BE2C (cell line): ENCODE results near the gene E2F8.
"Not testable (repeated sequence)": the region's sequence is repeated elsewhere in the genome, so short reads cannot be mapped to it uniquely, and the experiment has no call there.

Experiments used
- DNase-seq: peaks from one replicate; pipeline ENCODE4 v3.0.0-alpha.2; 2020
- H3K27me3 ChIP-seq: fragments of 250-450 bp; sonication (Bioruptor Pico); 2 replicates; pipeline ENCODE4 v1.5.1; 2020; ENCODE audit warnings: mild to moderate bottlenecking
- H3K36me3 ChIP-seq: fragments of 250-450 bp; sonication (Bioruptor Pico); 2 replicates; pipeline ENCODE4 v1.5.1; 2020; ENCODE audit warnings: mild to moderate bottlenecking
- H3K4me1 ChIP-seq: fragments of 250-450 bp; sonication (Bioruptor Pico); 2 replicates; pipeline ENCODE4 v1.5.1; 2020
- H3K4me3 ChIP-seq: 2 replicates; pipeline ENCODE4 v1.5.1; 2011; ENCODE audit warnings: low read depth, low read length
- H3K9me3 ChIP-seq: fragments of 250-450 bp; sonication (Bioruptor Pico); 2 replicates; pipeline ENCODE4 v1.5.1; 2020
- TF ChIP-seq, protein P1 (sequence below): IDR thresholded peaks from 2 replicates; pipeline ENCODE4 v1.5.1; 2012; ENCODE audit warnings: mild to moderate bottlenecking, low read depth, low read length

E2F8 gene

DNA sequence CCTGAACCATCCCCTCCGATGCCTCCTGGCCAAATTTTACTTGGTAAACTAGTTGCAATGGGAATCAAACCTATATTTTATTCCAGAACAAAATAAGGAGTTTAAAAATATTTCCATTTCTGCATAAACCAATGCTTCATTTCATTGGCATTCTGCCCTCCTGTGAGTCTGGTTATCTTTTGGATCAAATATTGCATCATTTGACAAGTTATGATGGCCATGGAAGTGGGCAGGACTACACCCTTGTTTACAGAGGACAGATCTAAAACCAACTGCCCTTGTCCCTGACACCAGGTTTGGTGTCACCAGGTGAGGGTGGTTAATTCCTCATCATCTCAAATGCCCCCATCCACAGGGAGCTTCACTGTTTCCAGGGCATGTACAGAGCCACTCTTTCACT lies 28.2 kb upstream of the E2F8 start:
- Histone ChIP-seq H3K27me3 (no peaks in the 10 kb centered on the region), H3K4me3 (no peak overlapping the region), H3K36me3 (no peaks in the 10 kb centered on the region), H3K4me1 (no peaks in the 10 kb centered on the region), H3K9me3 (no peaks in the 10 kb centered on the region)
- TF ChIP-seq, protein P1, sequence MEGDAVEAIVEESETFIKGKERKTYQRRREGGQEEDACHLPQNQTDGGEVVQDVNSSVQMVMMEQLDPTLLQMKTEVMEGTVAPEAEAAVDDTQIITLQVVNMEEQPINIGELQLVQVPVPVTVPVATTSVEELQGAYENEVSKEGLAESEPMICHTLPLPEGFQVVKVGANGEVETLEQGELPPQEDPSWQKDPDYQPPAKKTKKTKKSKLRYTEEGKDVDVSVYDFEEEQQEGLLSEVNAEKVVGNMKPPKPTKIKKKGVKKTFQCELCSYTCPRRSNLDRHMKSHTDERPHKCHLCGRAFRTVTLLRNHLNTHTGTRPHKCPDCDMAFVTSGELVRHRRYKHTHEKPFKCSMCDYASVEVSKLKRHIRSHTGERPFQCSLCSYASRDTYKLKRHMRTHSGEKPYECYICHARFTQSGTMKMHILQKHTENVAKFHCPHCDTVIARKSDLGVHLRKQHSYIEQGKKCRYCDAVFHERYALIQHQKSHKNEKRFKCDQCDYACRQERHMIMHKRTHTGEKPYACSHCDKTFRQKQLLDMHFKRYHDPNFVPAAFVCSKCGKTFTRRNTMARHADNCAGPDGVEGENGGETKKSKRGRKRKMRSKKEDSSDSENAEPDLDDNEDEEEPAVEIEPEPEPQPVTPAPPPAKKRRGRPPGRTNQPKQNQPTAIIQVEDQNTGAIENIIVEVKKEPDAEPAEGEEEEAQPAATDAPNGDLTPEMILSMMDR: no peak
- DNase-seq: no peak

DNA sequence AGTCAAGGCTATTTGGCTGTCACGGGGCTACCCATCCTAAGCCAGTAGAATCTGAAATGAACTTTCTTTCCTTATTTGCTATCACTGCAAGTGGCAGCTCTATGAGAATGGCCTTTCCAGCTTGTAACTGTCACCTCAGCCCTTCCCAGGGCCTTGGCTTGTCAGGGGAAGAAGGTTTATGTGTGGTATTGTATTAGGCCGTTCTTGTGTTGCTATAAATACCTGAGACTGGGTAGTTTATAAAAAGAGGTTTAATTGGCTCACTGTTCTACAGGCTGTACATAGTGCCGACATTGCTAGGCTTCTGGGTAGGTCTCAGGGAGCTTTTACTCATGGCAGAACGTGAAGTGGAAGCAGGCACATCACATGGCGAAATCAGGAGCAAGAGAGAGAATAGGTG lies 26.8 kb upstream of the E2F8 start:
- H3K36me3 ChIP-seq: no peaks in the 10 kb centered on the region

DNA sequence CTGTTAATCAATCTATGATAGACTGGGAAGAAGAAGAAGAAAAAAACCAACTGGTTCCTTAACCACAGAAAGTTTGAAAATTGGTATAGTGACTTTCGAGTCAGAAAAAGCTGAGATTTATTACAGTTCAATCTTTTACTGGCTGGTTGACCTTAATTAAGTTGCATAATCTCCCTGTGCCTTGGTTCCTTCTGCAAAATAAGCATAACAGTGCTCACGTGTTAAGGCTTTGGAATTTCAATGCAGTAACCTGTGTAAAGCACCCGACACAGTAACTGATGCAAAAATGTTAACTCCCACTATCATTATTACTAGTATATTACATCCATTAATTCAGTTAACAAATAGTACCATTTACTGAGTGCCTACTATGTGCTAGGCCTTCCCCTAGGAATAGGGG lies 22.6 kb upstream of the E2F8 start:
- H3K36me3 ChIP-seq: no peaks in the 10 kb centered on the region
- H3K4me1 ChIP-seq: no peaks in the 10 kb centered on the region
- H3K27me3 ChIP-seq: no peaks in the 10 kb centered on the region
- H3K4me3 ChIP-seq: no peak overlapping the region
- H3K9me3 ChIP-seq: no peaks in the 10 kb centered on the region
- TF ChIP-seq, protein P1: no peak
- no peak for DNase-seq

More for the DNA sequence above, 26.8 kb upstream of the E2F8 start:
- DNase-seq: no peak
- TF ChIP-seq, protein P1: no peak
- H3K4me3 ChIP-seq: no peak overlapping the region
- H3K9me3 ChIP-seq: no peaks in the 10 kb centered on the region
- H3K4me1 ChIP-seq: no peaks in the 10 kb centered on the region
- H3K27me3 ChIP-seq: no peaks in the 10 kb centered on the region

DNA sequence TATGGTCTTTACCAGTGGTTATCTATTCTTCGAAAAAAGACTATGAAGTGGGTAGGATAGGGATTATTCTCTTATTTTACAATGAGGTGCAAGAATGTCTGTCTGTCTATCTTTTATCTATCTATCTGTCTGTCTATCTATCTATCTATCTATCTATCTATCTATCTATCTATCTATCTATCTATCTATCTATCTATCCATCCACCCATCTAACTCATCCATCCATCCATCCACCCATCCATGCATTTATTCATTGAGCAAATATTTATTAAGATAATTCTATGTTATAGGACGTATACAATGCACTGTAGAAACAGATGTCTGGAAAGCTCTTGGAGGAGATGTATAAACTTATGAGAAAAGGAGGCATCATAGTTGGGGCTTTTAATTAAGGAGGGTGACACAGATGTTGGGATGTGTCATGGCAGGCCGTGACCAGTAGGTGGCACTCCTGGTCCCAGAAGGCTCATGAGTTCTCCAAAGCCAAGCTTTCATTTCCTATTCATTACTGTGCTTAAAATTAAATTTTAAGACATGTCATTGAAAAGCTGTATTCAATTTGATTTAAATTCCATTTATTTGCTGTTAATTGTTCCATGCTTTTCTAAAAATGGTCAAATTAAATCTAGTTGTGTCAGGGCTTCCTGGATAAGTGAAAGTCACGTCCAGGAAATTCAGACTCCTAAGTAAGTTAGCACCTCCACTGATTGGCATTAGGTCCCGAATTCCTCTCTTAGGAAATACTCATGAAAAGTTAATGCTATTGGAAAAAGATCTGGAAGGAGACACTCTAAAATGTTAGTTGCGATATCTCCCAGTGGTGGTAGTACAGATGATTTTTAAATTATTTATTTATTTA lies 19.0 kb upstream of the E2F8 start:
- Histone ChIP-seq H3K9me3 (no peaks in the 10 kb centered on the region), H3K27me3 (no peaks in the 10 kb centered on the region), H3K36me3 (no peaks in the 10 kb centered on the region), H3K4me1 (no peaks in the 10 kb centered on the region), H3K4me3 (peak overlapping the region; percentile 19; the same call in 1 of the 2 replicates)
- peak; percentile 49 for DNase-seq
- TF ChIP-seq, protein P1: peak; percentile 81

DNA sequence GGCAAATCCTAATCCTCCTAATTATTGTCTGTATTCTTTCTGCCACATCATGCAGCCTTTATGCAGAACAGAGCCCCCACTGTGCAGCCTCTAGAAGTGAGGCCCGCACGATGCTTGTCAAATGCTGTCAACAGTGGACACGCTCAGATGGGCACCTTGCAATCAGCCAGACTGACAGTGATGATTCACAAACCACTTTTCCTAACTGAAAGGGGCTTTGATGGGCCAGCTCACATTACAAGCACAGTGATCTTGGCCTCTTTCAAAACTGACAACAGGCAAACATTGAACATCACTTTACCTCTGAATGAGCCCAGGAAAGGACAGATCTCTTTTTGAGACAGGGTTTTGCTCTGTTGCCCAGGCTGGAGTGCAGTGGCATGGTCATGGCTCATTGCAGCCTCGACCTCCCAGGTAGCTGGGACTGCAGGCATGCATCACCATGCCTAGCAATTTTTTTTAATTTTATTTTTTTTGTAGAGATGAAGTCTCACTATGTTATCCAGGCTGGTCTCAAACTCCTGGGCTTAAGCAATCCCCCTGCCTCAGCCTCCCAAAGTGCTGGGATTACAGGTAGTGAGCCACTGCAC lies 18.0 kb upstream of the E2F8 start:
- Histone ChIP-seq H3K27me3 (no peaks in the 10 kb centered on the region), H3K4me1 (no peaks in the 10 kb centered on the region), H3K4me3 (no peak overlapping the region), H3K36me3 (no peaks in the 10 kb centered on the region), H3K9me3 (no peaks in the 10 kb centered on the region)
- TF ChIP-seq, protein P1: no peak
- no peak for DNase-seq

DNA sequence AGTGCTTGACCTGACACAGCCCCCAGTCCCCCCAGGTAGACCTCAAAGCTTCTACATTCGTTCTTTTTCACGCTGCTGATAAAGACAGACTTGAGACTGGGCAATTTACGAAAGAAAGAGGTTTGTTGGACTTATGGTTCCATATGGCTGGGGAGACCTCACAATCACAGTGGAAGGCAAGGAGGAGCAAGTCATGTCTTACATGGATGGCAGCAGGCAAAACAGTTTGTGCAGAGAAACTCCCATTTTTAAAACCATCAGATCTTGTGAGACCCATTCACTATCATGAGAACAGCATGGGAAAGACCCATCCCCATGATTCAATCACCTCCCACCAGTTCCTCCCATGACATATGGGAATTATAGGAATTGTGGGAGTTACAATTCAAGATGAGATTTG lies 13.7 kb upstream of the E2F8 start:
- not testable (repeated sequence) for H3K4me1 ChIP-seq, H3K36me3 ChIP-seq, DNase-seq, H3K27me3 ChIP-seq, H3K9me3 ChIP-seq, H3K4me3 ChIP-seq
